H1 (cell line): Measurements from ENCODE around the gene HERC3.

ENCODE experiments used
- CREB1 ChIP-seq: IDR thresholded peaks from 2 replicates; pipeline ENCODE4 v1.6.1; 2012; ENCODE audit warnings: inconsistent platforms
- EP300 ChIP-seq, 2 experiments: IDR thresholded peaks; 1 replicate in 1 of 2; 2 replicates in 1 of 2; pipeline ENCODE4 v1.6.1; 2011 to 2012; ENCODE audit warnings: low read depth in 2 of 2, low read length in 2 of 2, mild to moderate bottlenecking in 2 of 2, borderline replicate concordance in 1 of 2, inconsistent platforms in 1 of 2, moderate library complexity in 1 of 2
- EZH2 ChIP-seq: fragments of 200-600 bp; sonication (generic); IDR thresholded peaks from 2 replicates; pipeline ENCODE4 v1.7.1; 2012; ENCODE audit warnings: low read depth, mild to moderate bottlenecking, moderate library complexity, low read length, inconsistent platforms; ENCODE audit not compliant: severe bottlenecking
- GABPA ChIP-seq: IDR thresholded peaks from 2 replicates; pipeline ENCODE4 v1.6.1; 2011; ENCODE audit warnings: mild to moderate bottlenecking, low read length, moderate library complexity, borderline replicate concordance; ENCODE audit not compliant: insufficient read depth
- GTF2F1 ChIP-seq: IDR thresholded peaks from 2 replicates; pipeline ENCODE4 v1.6.1; 2012; ENCODE audit warnings: low read depth, low read length, improper control_type of control experiment, borderline replicate concordance
- POLR2A ChIP-seq, 2 experiments: IDR thresholded peaks; 1 replicate in 1 of 2; 2 replicates in 1 of 2; pipeline ENCODE4 v1.6.1; 2011; ENCODE audit warnings: low read depth in 2 of 2, low read length in 2 of 2, mild to moderate bottlenecking in 2 of 2; ENCODE audit errors: control extremely low read depth in 1 of 2
- POLR2AphosphoS5 ChIP-seq: IDR thresholded peaks from 2 replicates; pipeline ENCODE4 v1.6.1; 2011; ENCODE audit warnings: low read depth, low read length
- RXRA ChIP-seq: IDR thresholded peaks from 2 replicates; pipeline ENCODE4 v1.6.1; 2011; ENCODE audit warnings: low read depth, mild to moderate bottlenecking, low read length, moderate library complexity; ENCODE audit not compliant: insufficient read depth
- SUZ12 ChIP-seq: fragments of 200-600 bp; sonication (generic); IDR thresholded peaks from 2 replicates; pipeline ENCODE4 v1.6.1; 2012; ENCODE audit warnings: mild to moderate bottlenecking, inconsistent platforms, low read length, moderate library complexity, mixed read lengths
- TBP ChIP-seq: IDR thresholded peaks from 2 replicates; pipeline ENCODE4 v1.6.1; 2011; ENCODE audit warnings: low read depth, low read length, improper control_type of control experiment
- TF ChIP-seq, protein P1 (sequence below), 3 experiments: IDR thresholded peaks; 1 replicate in 2 of 3; 2 replicates in 1 of 3; pipeline versions ENCODE4 v1.5.1 to v1.6.1; 2011; ENCODE audit warnings: low read length in 3 of 3, mild to moderate bottlenecking in 3 of 3, inconsistent platforms in 2 of 3, low read depth in 1 of 3, moderate library complexity in 1 of 3; ENCODE audit not compliant: insufficient read depth in 1 of 3; ENCODE audit errors: control extremely low read depth in 1 of 3
- TF ChIP-seq, protein P2 (sequence below): IDR thresholded peaks from 2 replicates; pipeline ENCODE4 v1.6.1; 2011; ENCODE audit warnings: low read depth, mild to moderate bottlenecking, low read length; ENCODE audit not compliant: insufficient read depth
- TF ChIP-seq, protein P3 (sequence below): IDR thresholded peaks from 2 replicates; pipeline ENCODE4 v1.6.1; 2012; ENCODE audit warnings: inconsistent platforms

DNA sequence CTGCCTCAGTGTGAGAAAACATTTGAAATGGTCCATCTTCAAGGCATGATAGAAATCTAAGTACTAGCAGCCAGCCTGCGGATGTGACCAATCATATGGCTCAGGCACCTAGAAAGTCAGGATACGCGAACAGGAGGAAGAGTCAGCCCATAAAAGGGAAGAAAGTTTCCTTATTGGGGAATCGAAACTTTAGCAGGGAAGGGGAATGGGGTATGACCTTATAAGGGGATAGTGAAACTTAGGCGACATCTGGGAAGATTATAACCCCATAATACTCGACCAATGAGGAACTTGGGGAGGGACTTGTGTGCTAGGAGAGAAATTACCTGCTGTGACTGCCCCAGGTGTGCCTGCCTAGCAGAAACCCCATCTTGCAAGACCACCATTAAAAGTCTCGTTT is 42.5 kb upstream of the HERC3 start:
- TF ChIP-seq CREB1 (no peak), POLR2A (IDR thresholded peaks at IDR 0.05; ENCODE audit: control extremely low read depth in 1 of 2, low read depth in 2 of 2, low read length in 2 of 2) (no peak), EZH2 (no peak), RXRA (no peak), GTF2F1 (no peak), EP300 (IDR thresholded peaks at IDR 0.05; ENCODE audit: borderline replicate concordance in 1 of 2, low read depth in 2 of 2, low read length in 2 of 2) (no peak), GABPA (no peak), POLR2AphosphoS5 (no peak), SUZ12 (no peak), TBP (no peak)
- TF ChIP-seq, protein P1, sequence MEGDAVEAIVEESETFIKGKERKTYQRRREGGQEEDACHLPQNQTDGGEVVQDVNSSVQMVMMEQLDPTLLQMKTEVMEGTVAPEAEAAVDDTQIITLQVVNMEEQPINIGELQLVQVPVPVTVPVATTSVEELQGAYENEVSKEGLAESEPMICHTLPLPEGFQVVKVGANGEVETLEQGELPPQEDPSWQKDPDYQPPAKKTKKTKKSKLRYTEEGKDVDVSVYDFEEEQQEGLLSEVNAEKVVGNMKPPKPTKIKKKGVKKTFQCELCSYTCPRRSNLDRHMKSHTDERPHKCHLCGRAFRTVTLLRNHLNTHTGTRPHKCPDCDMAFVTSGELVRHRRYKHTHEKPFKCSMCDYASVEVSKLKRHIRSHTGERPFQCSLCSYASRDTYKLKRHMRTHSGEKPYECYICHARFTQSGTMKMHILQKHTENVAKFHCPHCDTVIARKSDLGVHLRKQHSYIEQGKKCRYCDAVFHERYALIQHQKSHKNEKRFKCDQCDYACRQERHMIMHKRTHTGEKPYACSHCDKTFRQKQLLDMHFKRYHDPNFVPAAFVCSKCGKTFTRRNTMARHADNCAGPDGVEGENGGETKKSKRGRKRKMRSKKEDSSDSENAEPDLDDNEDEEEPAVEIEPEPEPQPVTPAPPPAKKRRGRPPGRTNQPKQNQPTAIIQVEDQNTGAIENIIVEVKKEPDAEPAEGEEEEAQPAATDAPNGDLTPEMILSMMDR (IDR thresholded peaks at IDR 0.05; ENCODE audit: control extremely low read depth in 1 of 3, insufficient read depth in 1 of 3, low read depth in 1 of 3, low read length in 3 of 3), result no peak
- TF ChIP-seq, protein P2, sequence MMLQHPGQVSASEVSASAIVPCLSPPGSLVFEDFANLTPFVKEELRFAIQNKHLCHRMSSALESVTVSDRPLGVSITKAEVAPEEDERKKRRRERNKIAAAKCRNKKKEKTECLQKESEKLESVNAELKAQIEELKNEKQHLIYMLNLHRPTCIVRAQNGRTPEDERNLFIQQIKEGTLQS, result no peak
- TF ChIP-seq, protein P3, sequence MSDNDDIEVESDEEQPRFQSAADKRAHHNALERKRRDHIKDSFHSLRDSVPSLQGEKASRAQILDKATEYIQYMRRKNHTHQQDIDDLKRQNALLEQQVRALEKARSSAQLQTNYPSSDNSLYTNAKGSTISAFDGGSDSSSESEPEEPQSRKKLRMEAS, result no peak
